ENCODE data around the gene KRT32. TPM values are rescaled to one million over a fixed set of nuclear protein-coding genes. Genes with fewer than 3 reads are reported as not detected.

Gene KRT32
- total RNA-seq, 1 donor from 2014 or later: not detected

GRCh38 chr17:41505007-41505808 is 38.0 kb upstream of the KRT32 start, which contains the start of gene KRT13:
Gene KRT13, minus strand, starts transcription at chr17:41505612. Its CDS starts 62 bp downstream, at chr17:41505550.
- no peak within 1 kb of the TSS for H3K4me3 Mint-ChIP-seq (ENCODE audit: low read depth)
- no peaks in the 10 kb centered on the region for H3K9me3 Mint-ChIP-seq (ENCODE audit: low read depth)
- TF ChIP-seq CTCF (IDR thresholded peaks at IDR 0.05; ENCODE audit: unreplicated experiment): no peak
- H3K27ac Mint-ChIP-seq: peak within 1 kb of the TSS; percentile 27
- H3K4me1 Mint-ChIP-seq (ENCODE audit: low read depth): peaks cover 16% of the 10 kb centered on the region
- no peaks in the 10 kb centered on the region for H3K36me3 Mint-ChIP-seq (ENCODE audit: insufficient read depth)
- H3K27me3 Mint-ChIP-seq: peaks cover 11% of the 10 kb centered on the region
- no peak for DNase-seq (ENCODE audit: low spot score, unreplicated experiment)

GRCh38 chr17:41504246-41504977 is 37.2 kb upstream of the KRT32 start:
- H3K4me1 Mint-ChIP-seq (ENCODE audit: low read depth): peaks cover 16% of the 10 kb centered on the region
- DNase-seq (ENCODE audit: low spot score, unreplicated experiment): no peak

GRCh38 chr17:41503202-41503601 is 36.0 kb upstream of the KRT32 start:
- DNase-seq (ENCODE audit: low spot score, unreplicated experiment): no peak
- no peaks in the 10 kb centered on the region for H3K36me3 Mint-ChIP-seq (ENCODE audit: insufficient read depth)
- no peak overlapping the region for H3K4me3 Mint-ChIP-seq (ENCODE audit: low read depth)
- H3K27me3 Mint-ChIP-seq: peaks cover 19% of the 10 kb centered on the region
- no peak overlapping the region for H3K27ac Mint-ChIP-seq
- TF ChIP-seq CTCF (IDR thresholded peaks at IDR 0.05; ENCODE audit: unreplicated experiment): no peak
- H3K4me1 Mint-ChIP-seq (ENCODE audit: low read depth): peaks cover 16% of the 10 kb centered on the region
- H3K9me3 Mint-ChIP-seq (ENCODE audit: low read depth): no peaks in the 10 kb centered on the region

More at GRCh38 chr17:41504246-41504977, 37.2 kb upstream of the KRT32 start:
- H3K36me3 Mint-ChIP-seq (ENCODE audit: insufficient read depth): no peaks in the 10 kb centered on the region
- H3K9me3 Mint-ChIP-seq (ENCODE audit: low read depth): no peaks in the 10 kb centered on the region
- H3K27me3 Mint-ChIP-seq: peaks cover 16% of the 10 kb centered on the region
- no peak overlapping the region for H3K4me3 Mint-ChIP-seq (ENCODE audit: low read depth)
- no peak overlapping the region for H3K27ac Mint-ChIP-seq
- no peak for TF ChIP-seq CTCF (IDR thresholded peaks at IDR 0.05; ENCODE audit: unreplicated experiment)

- DNase-seq (ENCODE audit: low spot score, unreplicated experiment): no peak
- H3K4me1 Mint-ChIP-seq (ENCODE audit: low read depth): peaks cover 2% of the 10 kb centered on the region
- TF ChIP-seq CTCF (IDR thresholded peaks at IDR 0.05; ENCODE audit: unreplicated experiment): no peak
These were observed 33.1 kb upstream of the KRT32 start for GRCh38 chr17:41500131-41500911.

GRCh38 chr17:41499714-41500113 is 32.5 kb upstream of the KRT32 start:
- Mint-ChIP-seq H3K4me1 (ENCODE audit: low read depth) (peaks cover 2% of the 10 kb centered on the region), H3K27me3 (peaks cover 21% of the 10 kb centered on the region), H3K9me3 (ENCODE audit: low read depth) (no peaks in the 10 kb centered on the region)

More at GRCh38 chr17:41500131-41500911, 33.1 kb upstream of the KRT32 start:
- Mint-ChIP-seq H3K9me3 (ENCODE audit: low read depth) (no peaks in the 10 kb centered on the region), H3K27ac (no peak overlapping the region), H3K36me3 (ENCODE audit: insufficient read depth) (no peaks in the 10 kb centered on the region), H3K4me3 (ENCODE audit: low read depth) (no peak overlapping the region), H3K27me3 (peaks cover 21% of the 10 kb centered on the region)

More at GRCh38 chr17:41499714-41500113, 32.5 kb upstream of the KRT32 start:
- Mint-ChIP-seq H3K27ac (no peak overlapping the region), H3K36me3 (ENCODE audit: insufficient read depth) (no peaks in the 10 kb centered on the region), H3K4me3 (ENCODE audit: low read depth) (no peak overlapping the region)
- TF ChIP-seq CTCF (IDR thresholded peaks at IDR 0.05; ENCODE audit: unreplicated experiment): no peak
- no peak for DNase-seq (ENCODE audit: low spot score, unreplicated experiment)

Measured in progenitor cell of endocrine pancreas (in vitro differentiated cells).